HG02943 (cell line): ENCODE measurements around the gene BIRC6.
"Not testable (repeated sequence)": the region's sequence is repeated elsewhere in the genome, so short reads cannot be mapped to it uniquely, and the experiment has no call there.

Experiments used
- ATAC-seq: cut with Tn5 transposase; IDR thresholded peaks from one replicate; pipeline ENCODE4 v1.9.1; 2021; ENCODE audit warnings: mild to moderate bottlenecking, low read depth, moderate library complexity; ENCODE audit not compliant: unreplicated experiment

Gene BIRC6

DNA sequence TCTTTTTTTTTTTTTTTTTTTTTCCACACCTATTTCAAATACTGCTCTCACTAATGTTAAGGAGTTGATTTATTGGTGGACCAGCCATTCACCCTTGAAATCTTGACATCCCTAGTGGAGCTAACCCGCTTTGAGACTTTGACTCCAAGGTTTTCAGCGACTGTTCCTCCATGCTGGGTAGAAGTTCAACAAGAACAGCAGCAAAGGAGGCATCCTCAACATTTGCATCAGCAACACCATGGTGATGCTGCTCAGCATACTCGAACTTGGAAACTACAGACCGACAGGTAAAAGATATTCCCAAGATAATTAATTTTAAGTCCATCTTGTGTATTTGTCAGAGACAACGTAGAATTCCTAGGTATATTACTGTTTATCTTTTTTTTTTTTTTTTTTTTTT lies 74.0 kb downstream of the BIRC6 start:
- no peak for ATAC-seq

DNA sequence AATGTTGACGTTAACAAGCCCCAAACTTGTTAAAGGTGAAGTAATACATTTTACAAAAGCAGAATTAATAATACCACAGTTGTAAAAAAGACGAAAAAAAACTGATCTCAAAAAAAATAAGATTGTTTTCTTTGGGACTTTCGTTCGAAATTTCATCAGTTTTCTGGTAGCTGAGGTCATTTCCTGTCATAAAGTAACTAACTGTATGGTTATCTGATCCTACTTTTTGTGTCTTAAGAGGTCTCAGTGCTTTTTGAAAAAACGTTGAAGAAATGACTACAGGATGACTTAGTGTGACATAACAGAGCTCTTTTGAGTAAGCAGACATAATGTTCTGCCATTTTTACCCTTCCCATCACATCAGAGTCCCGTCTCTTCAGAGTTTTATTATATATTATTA lies 79.3 kb downstream of the BIRC6 start:
- ATAC-seq, result no peak

DNA sequence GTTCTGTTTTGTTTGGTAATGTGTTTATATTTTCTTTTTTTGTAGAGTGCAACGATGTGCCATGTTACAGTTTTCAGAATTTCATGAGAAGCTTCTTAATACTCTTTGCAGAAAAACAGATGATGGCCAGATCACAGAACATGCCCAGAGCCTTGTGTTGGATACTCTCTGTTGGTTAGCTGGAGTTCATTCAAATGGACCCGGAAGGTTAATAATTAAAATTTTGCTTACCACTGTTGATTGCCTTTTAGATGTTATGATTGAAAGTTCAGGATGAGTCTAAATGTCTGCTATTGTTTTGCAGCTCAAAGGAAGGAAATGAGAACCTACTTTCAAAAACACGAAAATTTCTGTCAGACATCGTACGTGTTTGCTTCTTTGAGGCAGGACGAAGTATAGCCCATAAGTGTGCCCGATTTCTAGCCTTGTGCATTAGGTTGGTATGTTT lies 85.2 kb downstream of the BIRC6 start:
- ATAC-seq, result no peak

DNA sequence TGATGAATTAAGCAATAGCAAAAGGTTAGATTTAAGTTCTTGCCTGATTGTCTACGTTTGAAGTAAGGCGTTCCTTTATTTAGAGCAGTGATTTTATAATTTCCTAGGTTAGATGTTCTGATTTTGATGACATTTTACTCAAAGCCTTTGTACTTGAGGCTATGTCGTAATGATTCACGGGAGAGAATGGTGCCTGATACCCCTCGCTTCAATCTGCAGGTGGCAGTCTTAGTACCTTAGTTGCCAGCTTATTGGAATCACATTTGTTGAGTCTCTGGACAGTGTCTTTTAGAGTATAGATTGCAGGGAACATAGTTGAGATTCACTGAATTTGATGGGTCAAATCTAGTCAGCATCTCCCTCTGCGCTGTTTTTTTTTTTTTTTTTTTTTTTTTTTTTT lies 89.5 kb downstream of the BIRC6 start:
- no peak for ATAC-seq

DNA sequence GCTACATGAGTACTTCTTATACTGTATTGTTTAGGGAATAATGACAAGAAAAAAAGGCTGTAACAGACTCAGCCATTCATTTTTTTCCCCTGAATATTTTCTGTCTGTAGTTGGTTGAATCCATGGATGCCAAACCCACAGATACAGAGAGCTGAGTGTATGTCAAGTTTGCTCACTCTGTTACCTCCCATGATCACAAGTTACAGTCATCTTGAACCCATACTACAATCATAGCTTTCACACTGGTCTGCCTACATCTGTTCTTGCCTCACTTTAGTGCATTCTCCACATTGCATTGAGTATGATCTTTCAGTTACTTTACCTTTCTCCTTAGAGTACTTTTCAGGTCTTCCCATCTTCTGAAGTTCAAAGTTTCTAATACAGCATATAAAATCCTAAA lies 94.0 kb downstream of the BIRC6 start:
- ATAC-seq, result no peak

DNA sequence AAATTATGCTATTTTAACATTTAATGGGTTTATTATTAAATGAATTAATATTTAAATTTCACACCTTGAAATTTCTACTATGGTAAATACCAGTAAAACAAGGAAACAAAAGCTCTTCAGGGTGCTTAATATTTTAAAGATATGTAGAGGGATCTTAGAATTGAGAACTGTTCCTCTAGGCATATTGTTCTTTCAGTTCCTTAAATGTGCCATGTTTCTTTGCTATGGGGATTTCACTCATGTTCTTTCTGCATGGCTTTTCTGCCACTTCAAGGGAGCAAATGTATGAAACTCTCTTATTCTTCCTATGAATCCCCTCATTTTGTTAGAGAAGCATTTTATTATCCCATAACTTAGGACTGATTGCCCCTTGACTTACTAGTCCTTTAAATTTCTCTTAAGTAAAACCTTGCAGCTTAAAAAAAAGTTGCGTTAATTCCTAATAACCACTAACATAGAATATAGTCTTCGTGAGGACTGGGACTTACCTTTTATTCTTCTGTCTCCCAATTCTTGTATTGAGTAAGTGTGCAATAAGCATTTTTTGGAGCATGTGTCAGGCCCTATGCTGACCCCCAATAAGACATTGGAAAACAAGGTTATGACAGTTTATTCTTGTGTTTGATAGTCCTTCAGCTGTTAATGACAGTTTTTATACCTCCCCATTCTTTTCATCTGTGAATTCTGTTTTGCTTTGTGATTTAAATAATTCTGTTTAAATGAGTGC lies 95.7 kb downstream of the BIRC6 start:
- no peak for ATAC-seq

DNA sequence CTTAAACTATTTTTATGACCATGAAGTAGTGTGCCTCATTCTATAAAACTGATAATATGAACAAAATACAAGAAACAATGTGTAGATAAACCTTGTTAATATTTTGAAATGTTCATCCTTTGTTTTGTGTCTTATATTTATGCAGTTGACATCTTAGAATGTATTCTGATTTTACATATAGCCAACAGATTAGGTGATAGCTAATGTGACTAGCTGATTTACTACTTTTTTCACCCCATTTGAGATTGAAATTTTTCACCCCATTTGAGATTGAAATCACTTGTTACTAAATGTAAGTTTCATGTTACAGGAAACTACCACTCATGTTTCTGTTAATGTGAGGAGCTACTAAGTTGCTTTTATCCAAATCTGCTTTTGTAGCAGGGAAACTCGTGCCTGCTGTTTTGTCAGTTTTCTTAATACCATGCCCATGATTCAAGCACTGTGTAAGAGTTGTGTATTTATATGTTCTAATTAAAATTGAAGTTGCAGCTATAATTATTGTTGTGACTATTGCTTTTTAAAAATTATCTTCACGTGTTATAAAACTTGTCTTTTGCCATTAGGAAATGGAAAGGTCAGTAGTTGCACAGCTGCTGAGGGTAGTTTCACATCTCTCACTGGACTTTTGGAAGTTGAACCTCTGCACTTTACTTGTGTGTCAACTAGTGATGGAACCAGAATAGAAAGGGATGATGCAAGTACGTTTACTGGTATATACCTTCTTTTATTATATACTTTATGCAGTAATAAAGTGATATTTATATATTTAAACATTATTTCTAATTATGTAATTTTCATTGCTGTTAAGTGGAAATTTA lies 96.6 kb downstream of the BIRC6 start:
- no peak for ATAC-seq

DNA sequence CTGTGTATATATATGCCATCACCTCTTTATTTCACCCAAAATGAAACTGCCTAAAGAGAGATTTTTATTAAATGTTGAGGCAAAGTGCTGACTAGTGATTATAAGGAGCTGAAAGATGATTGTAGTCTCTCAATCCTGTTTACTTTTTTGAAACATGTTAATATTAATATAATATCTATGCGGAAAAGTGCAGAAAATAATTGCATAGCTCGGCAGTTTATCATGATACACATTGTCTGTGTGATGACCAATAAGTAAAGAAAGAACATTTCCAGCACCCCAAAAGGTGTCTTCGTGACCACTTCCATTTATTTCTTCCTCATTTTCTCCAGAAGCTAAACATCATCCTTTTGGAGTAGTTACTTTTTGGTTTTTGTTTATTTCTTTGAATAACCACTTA lies 99.0 kb downstream of the BIRC6 start:
- ATAC-seq, result no peak

DNA sequence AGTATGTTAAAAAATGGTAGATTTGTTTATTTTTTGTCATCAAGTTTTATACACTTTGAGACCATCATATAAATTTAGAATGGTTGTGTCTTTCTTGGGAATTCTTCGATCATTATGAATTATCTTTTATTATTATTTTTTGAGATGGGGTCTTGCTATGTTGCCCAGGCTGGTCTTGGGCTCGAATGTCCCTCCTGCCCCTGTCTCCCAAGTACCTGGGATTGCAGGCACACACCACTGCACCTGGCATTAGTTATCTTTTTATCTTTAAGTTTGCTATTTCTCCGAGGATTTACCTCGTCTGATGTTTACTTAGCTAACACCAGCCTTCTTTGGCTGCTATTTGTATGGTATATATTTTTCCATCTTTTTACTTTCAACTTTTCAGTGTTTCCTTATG lies 100.0 kb downstream of the BIRC6 start:
- ATAC-seq, result no peak

DNA sequence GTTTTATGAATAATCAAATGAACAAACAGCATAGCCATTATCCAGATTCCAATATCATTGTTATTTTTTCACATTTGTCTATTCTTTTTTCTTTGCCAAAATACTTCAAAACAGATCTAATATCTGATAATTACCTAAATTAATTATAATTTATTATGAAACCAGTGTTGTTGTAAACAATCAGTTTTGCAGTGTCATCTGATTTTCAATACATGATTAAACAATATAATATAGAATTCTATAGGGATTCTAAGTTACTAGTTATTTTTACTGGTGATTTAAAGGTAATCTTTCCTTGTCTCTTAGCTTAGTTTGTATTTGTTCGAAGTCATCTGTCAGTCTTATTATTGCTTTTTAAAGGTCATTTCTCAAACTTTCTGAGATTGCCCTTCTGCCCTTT lies 101.0 kb downstream of the BIRC6 start:
- ATAC-seq, result no peak

DNA sequence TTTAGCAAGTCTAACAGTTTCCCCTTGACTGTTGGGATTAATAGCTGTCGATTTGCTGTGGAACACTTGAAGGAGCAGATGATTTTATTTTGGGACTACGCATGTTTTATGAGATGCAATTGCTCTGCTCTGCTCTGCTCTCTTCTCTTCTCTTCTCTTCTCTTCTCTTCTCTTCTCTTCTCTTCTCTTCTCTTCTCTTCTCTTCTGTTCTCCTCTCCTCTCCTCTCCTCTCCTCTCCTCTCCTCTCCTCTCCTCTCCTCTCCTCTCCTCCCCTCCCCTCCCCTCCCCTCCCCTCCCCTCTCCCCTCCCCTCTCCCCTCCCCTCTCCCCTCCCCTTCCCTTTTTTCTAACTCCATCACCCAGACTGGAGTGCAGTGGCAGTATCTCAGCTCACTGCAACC lies 104.0 kb downstream of the BIRC6 start:
- not testable (repeated sequence) for ATAC-seq

DNA sequence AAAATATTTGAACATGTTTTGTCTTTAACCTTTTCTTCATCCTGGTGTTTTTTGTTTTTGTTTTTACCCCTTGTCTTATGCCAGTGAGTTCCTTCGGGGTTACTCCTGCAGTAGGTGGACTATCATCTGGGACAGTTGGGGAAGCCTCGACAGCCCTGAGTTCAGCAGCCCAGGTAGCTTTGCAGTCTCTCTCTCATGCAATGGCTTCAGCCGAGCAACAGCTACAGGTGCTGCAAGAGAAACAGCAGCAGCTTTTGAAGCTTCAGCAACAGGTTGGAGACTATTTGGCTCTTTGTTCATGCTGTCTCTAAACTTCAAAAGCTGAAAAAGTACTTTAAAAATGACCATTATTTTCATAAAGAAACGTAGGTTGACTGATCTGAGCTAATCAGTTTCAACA lies 106.3 kb downstream of the BIRC6 start:
- no peak for ATAC-seq

DNA sequence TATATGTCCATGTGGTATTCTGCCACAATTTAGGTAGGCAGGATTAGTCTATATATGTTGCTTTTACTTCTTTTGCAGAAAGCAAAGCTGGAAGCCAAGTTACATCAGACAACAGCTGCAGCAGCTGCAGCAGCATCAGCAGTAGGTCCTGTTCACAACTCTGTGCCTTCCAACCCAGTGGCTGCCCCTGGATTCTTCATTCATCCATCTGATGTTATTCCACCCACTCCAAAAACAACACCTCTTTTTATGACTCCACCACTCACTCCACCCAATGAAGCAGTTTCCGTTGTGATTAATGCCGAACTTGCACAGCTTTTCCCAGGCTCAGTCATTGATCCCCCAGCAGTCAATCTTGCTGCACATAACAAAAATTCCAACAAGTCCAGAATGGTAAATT lies 107.6 kb downstream of the BIRC6 start:
- no peak for ATAC-seq

DNA sequence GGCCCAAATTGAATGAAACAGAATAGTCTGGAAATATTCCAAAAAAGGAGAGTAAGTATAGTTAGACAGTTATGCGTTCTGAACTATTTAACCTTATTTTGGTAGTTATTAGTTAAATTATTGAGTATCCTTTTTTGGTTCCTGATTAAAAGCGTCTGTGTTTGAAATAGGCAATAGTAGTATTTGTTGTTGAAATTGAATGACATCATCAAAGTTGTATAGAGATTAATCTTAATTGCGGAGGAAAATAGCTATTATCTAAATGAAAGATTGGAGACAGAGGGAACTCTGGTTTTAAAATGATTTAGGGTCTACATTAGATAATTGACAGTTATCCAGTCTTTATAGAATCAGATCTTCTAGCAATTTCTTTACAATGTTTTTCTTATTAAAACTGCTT lies 115.8 kb downstream of the BIRC6 start:
- no peak for ATAC-seq

DNA sequence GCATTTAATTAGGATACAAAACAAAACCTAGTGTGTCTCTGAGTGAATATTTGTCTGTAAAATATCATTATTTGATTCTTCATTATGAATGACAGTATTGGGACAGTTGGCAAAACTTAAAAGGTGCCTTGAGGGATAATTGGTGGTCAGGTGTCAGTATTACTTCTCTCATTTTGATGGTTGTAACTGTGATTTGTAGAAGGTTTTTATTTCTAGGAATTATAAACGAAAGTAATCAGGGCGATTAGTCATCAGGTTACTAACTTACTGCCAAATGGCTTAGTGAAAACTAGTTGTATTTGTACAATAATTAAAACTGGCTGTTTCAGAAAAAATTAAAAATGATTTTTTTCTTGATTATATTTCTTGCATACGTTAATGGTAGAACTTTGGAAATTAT lies 117.6 kb downstream of the BIRC6 start:
- no peak for ATAC-seq

DNA sequence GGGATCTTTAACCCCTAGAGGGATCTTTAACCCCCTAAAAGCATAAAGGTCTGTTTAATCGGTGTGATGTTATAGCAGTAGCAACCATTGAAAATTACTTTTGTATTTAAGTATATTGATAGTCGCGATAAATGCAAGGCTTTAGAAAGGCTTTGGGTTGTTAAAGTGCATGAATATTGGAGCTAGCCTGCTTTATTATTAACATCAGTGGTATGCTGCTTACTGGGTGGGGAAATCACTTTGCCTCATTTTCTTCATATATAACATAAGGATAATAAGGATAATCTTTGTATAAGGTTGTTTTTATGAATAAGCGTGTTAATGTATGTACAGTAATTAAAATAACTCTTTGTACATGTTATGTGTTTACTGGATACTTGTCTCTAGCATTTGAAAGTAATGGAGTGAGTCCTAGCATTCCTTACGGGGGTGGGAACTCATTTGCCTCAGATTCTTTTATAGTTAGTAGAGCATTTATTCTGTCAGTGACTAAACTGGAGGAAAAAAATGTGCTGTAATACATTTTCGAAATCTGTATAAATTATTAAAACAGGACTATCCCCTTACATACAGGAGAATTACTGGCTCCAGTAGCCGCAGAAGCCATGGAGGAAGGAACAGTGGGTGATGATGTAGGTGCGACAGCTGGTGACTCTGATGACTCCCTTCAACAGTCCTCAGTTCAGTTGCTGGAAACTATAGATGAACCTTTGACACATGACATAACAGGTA lies 122.2 kb downstream of the BIRC6 start:
- no peak for ATAC-seq

DNA sequence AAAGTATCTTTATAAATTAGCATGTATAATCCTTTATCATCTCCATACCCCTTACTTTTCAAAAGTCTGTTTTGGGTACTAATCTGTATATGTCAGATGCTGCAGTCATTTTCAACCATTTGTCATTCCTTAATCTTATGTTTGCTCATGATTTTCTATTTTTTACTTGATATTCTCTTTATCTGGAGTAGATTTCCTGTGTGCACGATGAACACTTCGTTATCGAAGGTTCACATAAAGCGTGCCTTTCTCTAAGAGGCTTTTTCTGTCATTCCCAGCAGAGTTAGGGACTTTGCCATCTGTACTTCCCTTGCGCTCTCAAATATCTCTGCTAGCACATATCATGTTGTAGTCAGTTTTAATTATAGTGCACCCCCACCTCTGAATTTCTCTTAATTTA lies 123.2 kb downstream of the BIRC6 start:
- no peak for ATAC-seq

DNA sequence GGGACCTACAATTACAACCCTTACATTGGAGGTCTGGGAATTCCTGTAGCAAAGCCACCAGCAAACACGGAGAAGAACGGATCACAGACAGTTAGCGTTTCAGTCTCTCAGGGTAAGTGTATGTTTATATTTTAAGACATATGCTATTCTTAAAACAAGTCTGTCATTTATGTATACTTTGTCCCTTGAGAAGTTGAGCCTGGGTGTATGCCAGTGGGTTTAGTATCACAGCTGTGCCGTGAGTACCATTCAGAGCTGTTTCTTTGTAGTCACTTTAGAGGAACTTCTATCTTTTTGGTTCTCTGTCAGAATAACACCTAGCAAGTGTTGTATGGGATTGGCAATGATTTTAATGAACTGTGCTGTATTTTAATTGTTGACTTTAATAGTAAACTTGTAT lies 125.6 kb downstream of the BIRC6 start:
- no peak for ATAC-seq

DNA sequence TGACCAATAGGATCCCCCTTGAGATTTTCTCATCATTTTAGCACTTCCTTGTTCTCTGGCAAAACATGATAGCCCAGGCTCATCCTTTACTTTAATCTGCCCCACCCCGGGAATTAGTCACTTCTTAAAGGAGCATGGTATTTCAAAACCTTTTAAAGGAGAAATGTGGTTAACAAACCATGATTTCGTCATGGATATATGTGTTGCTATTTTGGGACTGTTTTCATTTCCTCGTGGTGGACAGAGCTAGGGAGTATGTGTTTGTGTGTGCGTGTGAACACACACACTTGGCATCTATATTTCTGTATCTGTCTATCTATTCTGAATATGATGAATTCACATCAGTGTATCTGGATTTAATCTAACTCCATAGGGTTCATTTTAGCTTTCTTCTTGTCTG lies 128.1 kb downstream of the BIRC6 start:
- ATAC-seq, result no peak

DNA sequence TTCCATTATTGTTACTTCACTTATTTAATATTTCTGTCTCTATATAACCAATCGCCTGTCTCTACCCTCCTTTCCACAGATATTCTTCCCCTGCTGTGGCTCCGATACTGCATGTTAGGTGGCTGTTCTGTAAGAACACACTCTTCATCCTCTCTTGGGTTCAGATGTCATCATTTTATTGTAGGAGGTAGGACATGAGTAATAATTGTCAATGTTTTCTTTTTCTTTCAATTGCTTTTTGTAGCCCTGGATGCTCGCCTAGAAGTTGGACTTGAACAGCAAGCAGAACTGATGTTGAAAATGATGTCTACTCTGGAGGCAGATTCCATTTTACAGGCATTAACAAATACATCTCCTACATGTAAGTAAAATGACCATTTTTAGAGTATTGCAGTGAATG lies 128.6 kb downstream of the BIRC6 start:
- ATAC-seq, result no peak

DNA sequence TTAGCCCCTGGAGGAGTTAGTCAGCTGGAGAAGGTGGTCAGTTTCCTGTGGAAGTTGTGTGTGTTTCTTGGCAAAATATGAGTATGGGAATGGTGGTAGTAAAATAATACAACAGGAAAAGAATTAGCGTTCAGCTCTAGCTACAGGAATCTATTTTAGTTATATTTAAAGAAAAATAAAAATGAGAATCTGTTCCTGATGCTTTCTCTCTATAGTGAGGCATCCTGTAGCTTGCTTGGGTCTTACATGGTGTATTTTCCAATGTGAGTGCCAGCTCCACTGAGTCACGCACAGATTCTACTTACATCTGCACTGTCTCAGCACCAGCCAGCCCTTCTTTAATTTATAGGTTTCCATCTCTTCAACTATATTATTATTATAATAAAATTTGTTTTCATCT lies 132.2 kb downstream of the BIRC6 start:
- no peak for ATAC-seq
